Measurements from ENCODE around the gene USH1G. TPM values are rescaled to one million over a fixed set of nuclear protein-coding genes. Genes with fewer than 3 reads are reported as not detected.

Gene USH1G
- total RNA-seq, 1 experiment from 2014 or later: not detected

- H3K27ac ChIP-seq (ENCODE audit: low read length): no peak overlapping the region
- no peaks in the 10 kb centered on the region for H3K4me1 ChIP-seq (ENCODE audit: low read length)
- H3K9ac ChIP-seq (ENCODE audit: low read length): no peak overlapping the region
- H2AFZ ChIP-seq (ENCODE audit: low read length): no peak overlapping the region
- no peak overlapping the region for H3K4me2 ChIP-seq (ENCODE audit: low read depth, low read length, poor library complexity, severe bottlenecking)
- DNase-seq: no peak
- no peaks in the 10 kb centered on the region for H3K27me3 ChIP-seq (ENCODE audit: low read length)
- H4K20me1 ChIP-seq (ENCODE audit: insufficient read depth, low read depth, low read length): no peaks in the 10 kb centered on the region
- no peak overlapping the region for H3K4me3 ChIP-seq (ENCODE audit: low read length)
- no peaks in the 10 kb centered on the region for H3K79me2 ChIP-seq (ENCODE audit: low read length)
- no peaks in the 10 kb centered on the region for H3K36me3 ChIP-seq (ENCODE audit: insufficient read depth, low read length)
- H3K9me3 ChIP-seq (ENCODE audit: low read length): no peaks in the 10 kb centered on the region
- H3K9me2 ChIP-seq (replicated peaks; ENCODE audit: insufficient read depth, low read length): no peaks in the 10 kb centered on the region
Observed at GRCh38 chr17:74881073-74881472, 42.0 kb downstream of the USH1G start.

DNA sequence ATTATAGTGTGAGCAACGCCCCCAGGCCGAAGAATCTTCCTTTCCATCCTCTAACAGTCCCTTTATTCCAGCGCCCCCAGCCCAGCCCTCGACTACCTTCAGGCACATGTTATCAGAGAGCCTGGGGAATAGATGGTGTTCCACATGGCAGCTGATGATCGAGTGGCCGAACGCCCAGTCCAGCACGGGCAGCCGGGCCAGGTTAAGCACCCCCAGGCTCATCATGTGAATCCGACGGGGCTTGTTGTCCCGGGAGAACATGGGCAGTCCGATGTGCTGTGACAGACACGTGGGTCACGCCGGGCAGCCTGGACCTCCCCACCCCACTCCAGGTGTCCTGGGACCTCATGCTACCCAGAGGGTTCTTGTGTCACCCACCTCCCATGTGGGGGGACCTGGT lies 43.7 kb downstream of the USH1G start:
- Histone ChIP-seq H3K27me3 (ENCODE audit: low read length) (no peaks in the 10 kb centered on the region), H3K9ac (ENCODE audit: low read length) (no peak overlapping the region), H2AFZ (ENCODE audit: low read length) (no peak overlapping the region), H3K4me2 (ENCODE audit: low read depth, low read length, poor library complexity, severe bottlenecking) (no peak overlapping the region), H3K9me2 (replicated peaks; ENCODE audit: insufficient read depth, low read length) (no peaks in the 10 kb centered on the region), H3K27ac (ENCODE audit: low read length) (no peak overlapping the region), H3K36me3 (ENCODE audit: insufficient read depth, low read length) (no peaks in the 10 kb centered on the region), H3K4me1 (ENCODE audit: low read length) (peaks cover 1% of the 10 kb centered on the region), H3K79me2 (ENCODE audit: low read length) (no peaks in the 10 kb centered on the region), H4K20me1 (ENCODE audit: insufficient read depth, low read depth, low read length) (no peaks in the 10 kb centered on the region), H3K4me3 (ENCODE audit: low read length) (no peak overlapping the region), H3K9me3 (ENCODE audit: low read length) (no peaks in the 10 kb centered on the region)
- no peak for DNase-seq

- Histone ChIP-seq H2AFZ (ENCODE audit: low read length) (no peak overlapping the region), H3K4me2 (ENCODE audit: low read depth, low read length, poor library complexity, severe bottlenecking) (no peak overlapping the region), H3K4me1 (ENCODE audit: low read length) (peaks cover 8% of the 10 kb centered on the region), H3K9ac (ENCODE audit: low read length) (no peak overlapping the region), H3K9me3 (ENCODE audit: low read length) (no peaks in the 10 kb centered on the region), H3K27me3 (ENCODE audit: low read length) (no peaks in the 10 kb centered on the region), H3K9me2 (replicated peaks; ENCODE audit: insufficient read depth, low read length) (no peaks in the 10 kb centered on the region), H4K20me1 (ENCODE audit: insufficient read depth, low read depth, low read length) (no peaks in the 10 kb centered on the region), H3K27ac (ENCODE audit: low read length) (no peak overlapping the region), H3K4me3 (ENCODE audit: low read length) (no peak overlapping the region), H3K36me3 (ENCODE audit: insufficient read depth, low read length) (no peaks in the 10 kb centered on the region), H3K79me2 (ENCODE audit: low read length) (no peaks in the 10 kb centered on the region)
- DNase-seq: no peak
Observed at GRCh38 chr17:74878658-74879057, 44.4 kb downstream of the USH1G start.

DNA sequence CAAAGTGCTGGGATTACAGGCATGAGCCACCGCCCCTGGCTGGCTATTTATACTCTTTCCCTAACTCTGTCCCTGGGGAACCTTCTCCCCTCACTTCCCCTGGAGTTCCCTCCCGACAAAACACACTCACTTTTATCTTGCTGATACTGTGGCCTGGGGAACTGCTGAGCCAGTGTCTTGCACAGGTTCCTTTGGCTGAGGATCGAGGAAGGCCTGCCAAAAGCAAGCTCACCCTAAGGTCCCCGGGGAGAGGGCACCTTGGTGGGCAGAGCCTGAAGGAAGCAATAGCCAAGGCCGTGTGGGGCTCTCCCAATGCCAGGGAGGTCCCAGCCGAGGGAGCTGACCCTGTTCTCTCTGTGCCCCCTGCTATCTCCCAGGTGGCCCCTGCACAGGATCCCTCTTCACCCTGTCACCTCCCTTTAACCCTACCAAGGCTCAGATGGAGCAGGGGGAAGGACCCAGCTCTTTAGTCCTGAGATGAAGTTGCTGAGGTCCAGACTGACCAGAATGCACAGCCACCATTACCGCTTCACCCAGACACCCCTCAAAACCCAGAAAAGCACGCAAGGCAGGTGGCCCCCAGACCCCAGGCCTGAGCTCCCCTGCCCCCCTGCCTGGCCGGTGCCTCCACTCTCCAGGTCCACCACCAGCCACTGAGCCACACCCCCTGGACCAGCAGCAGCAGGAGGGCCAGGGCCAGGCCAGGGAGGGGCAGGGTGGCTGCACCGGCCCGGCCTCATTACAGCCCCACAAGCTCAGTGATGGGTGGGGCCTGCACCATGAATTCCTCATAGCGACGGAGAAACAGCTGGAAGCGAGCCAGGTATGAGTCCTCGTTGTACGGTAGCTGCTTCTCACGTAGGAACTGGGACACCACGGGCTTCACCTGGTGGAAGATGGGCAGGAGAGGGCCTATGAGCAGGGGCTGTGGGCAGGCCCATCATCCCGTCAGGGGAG lies 45.2 kb downstream of the USH1G start:
- Histone ChIP-seq H3K9me3 (ENCODE audit: low read length) (no peaks in the 10 kb centered on the region), H3K9me2 (replicated peaks; ENCODE audit: insufficient read depth, low read length) (no peaks in the 10 kb centered on the region), H3K4me1 (ENCODE audit: low read length) (peaks cover 9% of the 10 kb centered on the region), H3K9ac (ENCODE audit: low read length) (no peak overlapping the region), H3K36me3 (ENCODE audit: insufficient read depth, low read length) (no peaks in the 10 kb centered on the region), H3K27me3 (ENCODE audit: low read length) (no peaks in the 10 kb centered on the region), H3K79me2 (ENCODE audit: low read length) (no peaks in the 10 kb centered on the region), H3K4me3 (ENCODE audit: low read length) (no peak overlapping the region), H3K27ac (ENCODE audit: low read length) (no peak overlapping the region), H2AFZ (ENCODE audit: low read length) (no peak overlapping the region), H4K20me1 (ENCODE audit: insufficient read depth, low read depth, low read length) (no peaks in the 10 kb centered on the region), H3K4me2 (ENCODE audit: low read depth, low read length, poor library complexity, severe bottlenecking) (no peak overlapping the region)
- no peak for DNase-seq

DNA sequence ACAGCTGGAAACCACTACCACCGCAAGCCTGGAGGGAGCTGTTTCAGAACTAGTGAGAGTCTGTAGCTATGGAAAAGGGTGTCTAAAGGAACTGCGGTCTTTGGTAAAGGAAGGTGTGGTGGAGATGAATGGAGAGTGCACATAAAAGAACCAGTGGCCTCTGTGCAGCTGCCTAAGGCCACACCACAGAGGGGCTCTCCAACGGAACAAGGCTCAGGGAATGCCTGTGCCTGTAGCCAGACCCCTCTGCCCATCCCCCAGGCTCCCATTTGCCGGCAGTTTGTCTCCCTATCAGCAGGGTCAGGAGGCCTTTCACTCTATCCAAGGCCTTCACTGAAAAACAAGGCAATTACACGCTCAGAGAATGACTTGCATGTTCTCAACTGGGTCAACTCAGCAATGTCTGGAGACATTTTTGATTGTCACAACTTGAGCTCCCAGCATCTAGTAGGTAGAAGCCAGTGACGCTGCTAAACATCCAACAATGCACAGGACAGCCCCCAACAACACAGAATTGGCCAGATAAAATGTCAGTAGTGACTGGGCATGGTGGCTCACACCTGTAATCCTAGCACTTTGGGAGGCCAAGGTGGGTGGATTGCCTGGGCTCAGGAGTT lies 47.0 kb downstream of the USH1G start:
- Histone ChIP-seq H3K4me3 (ENCODE audit: low read length) (no peak overlapping the region), H3K4me2 (ENCODE audit: low read depth, low read length, poor library complexity, severe bottlenecking) (no peak overlapping the region), H3K4me1 (ENCODE audit: low read length) (peaks cover 21% of the 10 kb centered on the region), H4K20me1 (ENCODE audit: insufficient read depth, low read depth, low read length) (no peaks in the 10 kb centered on the region), H3K27ac (ENCODE audit: low read length) (no peak overlapping the region), H3K27me3 (ENCODE audit: low read length) (no peaks in the 10 kb centered on the region), H3K36me3 (ENCODE audit: insufficient read depth, low read length) (no peaks in the 10 kb centered on the region), H3K9ac (ENCODE audit: low read length) (no peak overlapping the region), H3K79me2 (ENCODE audit: low read length) (no peaks in the 10 kb centered on the region), H3K9me2 (replicated peaks; ENCODE audit: insufficient read depth, low read length) (no peaks in the 10 kb centered on the region), H3K9me3 (ENCODE audit: low read length) (no peaks in the 10 kb centered on the region), H2AFZ (ENCODE audit: low read length) (peak overlapping the region; percentile 49; the same call in 1 of the 2 replicates)
- no peak for DNase-seq

GRCh38 chr17:74875155-74875976 lies 47.7 kb downstream of the USH1G start:
- Histone ChIP-seq H2AFZ (ENCODE audit: low read length) (peak overlapping the region; percentile 49; the same call in 1 of the 2 replicates), H3K9me3 (ENCODE audit: low read length) (no peaks in the 10 kb centered on the region), H3K9ac (ENCODE audit: low read length) (no peak overlapping the region), H4K20me1 (ENCODE audit: insufficient read depth, low read depth, low read length) (no peaks in the 10 kb centered on the region), H3K9me2 (replicated peaks; ENCODE audit: insufficient read depth, low read length) (no peaks in the 10 kb centered on the region), H3K27me3 (ENCODE audit: low read length) (no peaks in the 10 kb centered on the region), H3K4me1 (ENCODE audit: low read length) (peaks cover 21% of the 10 kb centered on the region), H3K4me3 (ENCODE audit: low read length) (no peak overlapping the region), H3K4me2 (ENCODE audit: low read depth, low read length, poor library complexity, severe bottlenecking) (no peak overlapping the region), H3K27ac (ENCODE audit: low read length) (no peak overlapping the region), H3K79me2 (ENCODE audit: low read length) (no peaks in the 10 kb centered on the region), H3K36me3 (ENCODE audit: insufficient read depth, low read length) (no peaks in the 10 kb centered on the region)
- no peak for DNase-seq

GRCh38 chr17:74874615-74875037 lies 48.4 kb downstream of the USH1G start:
- peaks cover 21% of the 10 kb centered on the region for H3K4me1 ChIP-seq (ENCODE audit: low read length)
- peak overlapping the region; percentile 79 for H3K4me2 ChIP-seq (ENCODE audit: low read depth, low read length, poor library complexity, severe bottlenecking)
- H3K36me3 ChIP-seq (ENCODE audit: insufficient read depth, low read length): no peaks in the 10 kb centered on the region
- H3K9me3 ChIP-seq (ENCODE audit: low read length): no peaks in the 10 kb centered on the region
- no peaks in the 10 kb centered on the region for H3K27me3 ChIP-seq (ENCODE audit: low read length)
- no peaks in the 10 kb centered on the region for H4K20me1 ChIP-seq (ENCODE audit: insufficient read depth, low read depth, low read length)
- no peaks in the 10 kb centered on the region for H3K79me2 ChIP-seq (ENCODE audit: low read length)
- 0 out of 2 replicates have a peak overlapping the region, but pooled peaks have one; percentile 86 for H3K4me3 ChIP-seq (ENCODE audit: low read length)
- no peaks in the 10 kb centered on the region for H3K9me2 ChIP-seq (replicated peaks; ENCODE audit: insufficient read depth, low read length)
- H3K9ac ChIP-seq (ENCODE audit: low read length): 0 out of 2 replicates have a peak overlapping the region, but pooled peaks have one; percentile 85
- H3K27ac ChIP-seq (ENCODE audit: low read length): no peak overlapping the region
- no peak for DNase-seq
- H2AFZ ChIP-seq (ENCODE audit: low read length): no peak overlapping the region

Data from Karpas-422 (cell line).